HG02981 (cell line): Measurements from ENCODE around the gene ARHGEF35.
"Not testable (repeated sequence)": the region's sequence is repeated elsewhere in the genome, so short reads cannot be mapped to it uniquely, and the experiment has no call there.

Source experiments
- ATAC-seq: cut with Tn5 transposase; IDR thresholded peaks from one replicate; pipeline ENCODE4 v1.9.1; 2021; ENCODE audit warnings: mild to moderate bottlenecking, moderate library complexity; ENCODE audit not compliant: unreplicated experiment

Gene ARHGEF35

GRCh38 chr7:144179165-144179479, 16.5 kb downstream of the ARHGEF35 start:
- not testable (repeated sequence) for ATAC-seq

GRCh38 chr7:144178380-144179164, 17.1 kb downstream of the ARHGEF35 start:
- ATAC-seq: peak; percentile 95

- ATAC-seq: no peak
Measured at GRCh38 chr7:144174613-144175012, 21.0 kb downstream of the ARHGEF35 start.

- not testable (repeated sequence) for ATAC-seq
Measured at GRCh38 chr7:144171594-144172350, 23.9 kb downstream of the ARHGEF35 start.

GRCh38 chr7:144164784-144165183, 30.8 kb downstream of the ARHGEF35 start:
- no peak for ATAC-seq

- no peak for ATAC-seq
Measured at GRCh38 chr7:144158861-144159260, 36.8 kb downstream of the ARHGEF35 start.

- ATAC-seq: no peak
Measured at GRCh38 chr7:144148224-144148827, 47.3 kb downstream of the ARHGEF35 start.

- ATAC-seq: no peak
Measured at GRCh38 chr7:144144426-144144825, 51.2 kb downstream of the ARHGEF35 start.

- ATAC-seq: no peak
Measured at GRCh38 chr7:144142187-144142586, 53.4 kb downstream of the ARHGEF35 start.

- ATAC-seq: no peak
Measured at GRCh38 chr7:144137501-144137900, 58.1 kb downstream of the ARHGEF35 start.
